UCSD-AML1 (cell line): Measurements from ENCODE around the gene FOXF2.

Experiments
- DNase-seq: peaks from one replicate; lab custom pipeline; 2025; ENCODE audit not compliant: unreplicated experiment; lab: John Stamatoyannopoulos, UW

The FOXF2 gene

GRCh38 chr6:1378065-1379016 lies 11.0 kb upstream of the FOXF2 start:
- no peak for DNase-seq

DNA sequence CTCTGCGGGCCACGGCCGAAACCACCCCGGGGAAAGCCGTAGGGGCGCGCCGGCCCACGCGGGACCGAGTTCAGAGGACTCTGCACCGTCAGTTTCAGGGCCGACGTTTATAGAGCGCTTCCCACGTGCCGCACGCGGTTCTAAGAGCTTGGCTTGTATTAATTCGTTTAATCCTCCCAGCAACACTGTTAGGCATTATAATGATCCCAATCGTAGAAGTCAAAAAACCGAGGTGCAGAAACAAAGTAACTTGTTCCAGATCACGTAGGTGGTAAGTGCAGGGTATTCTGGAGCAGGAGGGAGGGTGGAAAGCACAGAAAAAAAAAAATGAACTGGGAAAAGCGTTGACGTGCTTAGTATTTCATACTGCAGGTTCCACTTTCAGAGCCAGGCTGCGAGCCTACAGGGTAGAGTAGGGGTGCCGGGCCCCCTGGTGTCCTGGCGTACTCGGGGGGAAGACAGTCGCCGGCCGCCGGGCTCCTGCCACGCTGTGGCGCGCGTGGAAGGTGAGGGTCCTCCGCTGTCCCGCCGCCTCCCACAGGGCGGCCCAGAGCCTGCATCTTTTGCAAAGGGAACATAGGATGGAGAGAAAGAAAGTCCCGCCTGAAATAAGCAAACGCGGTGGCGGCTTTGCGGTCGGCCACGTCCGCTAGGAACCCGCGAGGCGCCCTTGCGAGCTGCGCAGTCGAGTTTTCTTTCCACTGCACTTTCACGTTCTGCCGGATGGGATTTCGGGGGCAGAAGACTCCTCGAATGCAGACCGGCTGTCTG lies 10.2 kb upstream of the FOXF2 start:
- no peak for DNase-seq

- DNase-seq: no peak
These were observed 9.6 kb upstream of the FOXF2 start for GRCh38 chr6:1379788-1380147.

- no peak for DNase-seq
These were observed 8.6 kb upstream of the FOXF2 start for GRCh38 chr6:1380625-1381427.

- DNase-seq: peak; percentile 43
These were observed 7.7 kb upstream of the FOXF2 start for GRCh38 chr6:1381481-1382330.

DNA sequence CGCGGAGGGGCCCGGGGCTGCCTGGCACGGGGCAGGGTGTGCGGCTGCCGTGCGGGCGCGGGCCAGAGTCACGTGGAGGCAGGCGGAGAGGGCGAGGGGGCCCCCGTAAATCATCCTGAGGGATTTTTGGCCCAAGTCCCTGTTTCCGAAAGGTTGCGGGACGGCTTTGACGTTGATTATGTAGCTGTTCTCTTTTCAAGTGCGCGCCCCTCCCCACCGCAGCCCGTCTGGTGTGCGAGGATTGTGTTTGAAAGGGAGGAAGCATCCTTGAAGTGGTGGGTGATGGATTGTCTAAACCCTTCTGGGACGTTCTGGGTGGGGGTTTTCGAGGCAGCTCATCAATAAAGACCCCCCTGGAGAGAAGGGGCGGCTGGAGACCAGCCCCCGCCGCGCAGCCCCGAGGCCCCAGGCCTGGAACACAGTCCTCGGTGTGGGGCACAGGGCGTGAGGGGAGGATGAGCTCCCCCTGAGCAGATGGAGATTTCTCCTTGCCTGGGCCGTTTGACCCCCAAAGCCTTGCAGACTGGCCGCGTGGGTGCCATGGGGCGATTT lies 7.0 kb upstream of the FOXF2 start:
- DNase-seq: no peak

- DNase-seq: no peak
These were observed 6.3 kb upstream of the FOXF2 start for GRCh38 chr6:1382883-1383728.

DNA sequence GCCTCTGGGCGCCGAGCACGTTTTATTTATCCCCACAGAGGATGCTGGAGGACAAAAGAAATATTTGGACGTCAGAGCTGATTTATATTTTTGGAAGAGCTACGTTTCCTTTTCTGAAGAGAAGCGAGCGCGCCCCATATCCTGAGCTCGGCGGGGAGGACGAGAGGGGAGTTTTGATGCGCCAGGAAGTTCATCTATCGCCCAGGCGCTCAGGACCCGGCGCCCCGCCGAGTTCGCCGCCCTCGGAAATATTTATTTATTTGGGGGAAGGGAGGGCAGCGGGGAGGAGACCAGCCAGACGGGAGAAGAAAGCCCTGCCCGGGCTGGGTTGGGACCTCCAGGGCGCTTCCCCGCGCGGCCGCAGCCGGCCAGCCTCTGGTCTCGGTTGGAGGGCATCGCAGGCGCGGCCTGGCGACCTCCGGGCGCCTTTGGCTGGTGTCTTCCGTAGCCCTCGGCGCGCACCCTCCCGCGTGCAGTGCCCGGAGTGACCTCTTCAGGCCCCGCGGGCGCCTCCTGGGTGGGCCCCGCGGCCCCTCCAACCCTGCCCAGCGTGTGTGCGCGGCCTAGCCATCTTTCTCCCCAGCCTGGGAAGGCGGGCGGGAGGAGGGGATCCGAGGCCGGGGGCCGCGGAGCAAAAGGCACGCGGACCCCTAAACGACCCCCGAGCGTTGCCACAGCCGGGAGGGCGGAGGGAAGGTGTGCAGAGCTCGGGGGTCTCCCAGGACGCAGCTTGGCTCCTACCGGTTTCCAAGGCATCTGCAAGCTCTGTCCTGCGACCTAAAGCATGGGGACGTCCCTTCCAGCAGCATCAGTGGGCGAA lies 5.4 kb upstream of the FOXF2 start:
- no peak for DNase-seq

DNA sequence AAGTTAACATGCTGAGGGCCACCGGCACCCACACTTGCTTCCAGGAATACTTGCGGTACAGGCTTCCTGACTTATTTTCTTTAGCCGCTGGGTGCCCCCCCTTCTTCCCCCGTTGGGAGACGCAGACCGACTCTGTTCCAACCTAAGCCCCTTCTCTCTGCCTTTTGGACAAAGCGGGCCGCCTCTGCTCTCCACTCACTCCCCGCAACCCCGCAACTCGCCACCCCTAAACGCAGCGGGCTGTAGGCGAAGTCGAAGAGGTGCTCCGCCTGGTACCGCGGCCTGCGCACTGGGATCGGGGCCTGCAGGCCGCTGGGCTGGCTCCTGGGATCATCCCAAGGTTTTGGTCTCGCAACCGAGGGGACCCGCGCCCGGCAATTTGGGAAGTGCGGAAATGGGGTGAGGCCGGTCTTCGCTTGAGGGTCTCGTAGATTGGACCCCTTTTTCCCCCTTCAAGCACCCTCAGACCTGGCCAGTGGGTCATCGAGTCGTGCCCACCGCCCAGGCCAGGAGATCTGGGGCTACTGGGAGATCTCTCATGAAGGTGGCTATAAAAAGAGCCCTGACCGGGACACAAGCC lies 4.7 kb upstream of the FOXF2 start:
- DNase-seq: no peak

DNA sequence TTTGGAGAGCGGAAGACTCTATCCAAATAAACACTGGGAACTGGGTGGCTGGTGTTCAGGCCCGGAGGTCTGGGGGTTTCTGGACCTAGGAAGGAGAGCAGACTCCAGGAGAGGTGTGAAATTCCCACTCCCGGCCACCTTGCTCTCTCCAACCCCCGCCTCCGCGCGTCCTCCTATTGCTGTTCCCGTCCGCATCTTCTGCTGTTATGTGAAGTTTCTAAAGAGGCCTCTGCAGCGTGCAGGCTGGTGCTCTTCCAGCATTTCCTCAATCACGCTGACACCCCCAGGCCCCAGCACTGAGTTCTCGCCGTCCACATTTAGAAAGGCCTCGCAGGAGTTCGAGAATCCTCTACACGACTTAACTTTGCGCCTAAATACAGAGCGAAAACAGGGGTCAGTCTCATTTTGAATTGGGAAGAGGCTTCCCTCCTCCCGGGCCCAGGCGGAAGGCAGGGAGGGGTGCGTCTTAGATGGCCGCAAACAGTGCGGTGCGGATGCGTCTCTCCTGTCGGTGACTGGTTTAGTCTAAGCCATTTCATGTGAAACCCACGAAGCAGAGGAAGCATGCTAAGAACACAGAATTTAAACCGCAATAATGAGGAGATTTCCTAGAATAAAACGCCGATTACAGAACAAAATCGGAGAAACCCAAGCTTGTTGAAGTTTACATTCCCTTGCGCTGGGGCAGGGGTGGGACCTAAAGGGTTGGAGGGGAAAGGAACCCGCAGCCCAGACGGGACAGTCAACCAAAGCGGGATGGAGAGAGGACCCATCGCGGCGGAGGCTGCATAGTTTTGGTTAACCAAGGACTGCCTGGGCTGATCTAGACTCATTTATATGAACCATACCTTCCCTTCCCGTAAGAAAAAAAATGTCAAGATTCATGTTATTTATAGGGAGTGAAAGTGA lies 4.0 kb upstream of the FOXF2 start:
- DNase-seq: no peak

- no peak for DNase-seq
These were observed 3.2 kb upstream of the FOXF2 start for GRCh38 chr6:1386038-1386709.

DNA sequence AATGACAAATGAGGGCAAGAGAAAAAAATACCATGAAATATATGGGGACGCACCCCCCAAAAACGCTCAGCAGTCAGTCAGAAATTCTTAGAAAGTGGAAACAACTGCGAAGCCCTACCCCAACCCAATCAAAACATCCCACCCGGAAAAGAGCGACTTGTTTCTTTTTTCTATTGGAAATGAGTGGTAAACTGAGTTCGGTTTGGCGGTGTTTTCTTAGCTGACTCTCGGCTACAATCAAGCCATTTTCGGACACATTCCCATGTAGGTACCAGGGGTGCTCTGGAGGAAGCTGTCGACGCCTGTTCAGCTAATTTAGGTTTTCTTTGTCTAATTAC lies 1.9 kb upstream of the FOXF2 start:
- DNase-seq: no peak

GRCh38 chr6:1387876-1388629 lies 1.3 kb upstream of the FOXF2 start:
- DNase-seq: no peak

GRCh38 chr6:1388630-1389368 lies 577 bp upstream of the FOXF2 start:
- DNase-seq: no peak
